Measurements from ENCODE around the gene THPO.
"Not testable (repeated sequence)": the region's sequence is repeated elsewhere in the genome, so short reads cannot be mapped to it uniquely, and the experiment has no call there.

THPO gene

DNA sequence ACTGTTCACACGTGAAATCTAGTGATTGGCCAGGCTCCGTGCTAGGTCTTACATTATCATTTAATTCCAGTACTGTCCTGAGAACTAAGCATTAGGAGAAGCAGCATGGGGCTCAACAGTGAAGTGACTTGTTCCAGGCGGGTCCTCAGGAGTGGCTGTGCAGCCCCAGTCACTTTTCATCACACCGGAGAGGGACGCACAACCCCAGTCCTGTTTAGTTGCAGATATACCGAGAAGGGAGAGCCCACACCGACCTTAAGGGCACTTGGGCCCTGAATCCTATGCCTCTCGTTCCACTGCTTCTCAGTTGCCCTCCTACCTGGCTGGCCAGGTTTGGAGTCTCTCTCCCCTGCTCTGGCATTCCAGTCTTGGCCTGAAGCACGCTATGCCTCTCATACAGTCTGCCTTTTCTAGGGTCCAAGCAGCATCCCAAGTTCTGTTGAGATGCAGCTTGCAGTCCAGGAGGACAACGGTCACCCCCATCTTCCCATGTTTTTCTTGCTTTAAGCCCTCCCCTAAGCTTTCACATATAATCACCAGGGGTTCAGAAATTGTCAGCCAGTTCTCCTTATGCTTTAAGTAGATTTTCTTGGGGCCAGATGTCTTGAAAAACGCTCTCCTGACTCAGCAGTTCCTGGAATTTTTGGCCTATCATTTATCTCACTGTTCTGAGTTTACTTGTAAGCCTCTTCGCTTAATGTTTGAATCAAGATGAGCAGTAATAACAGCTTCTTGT is 30.5 kb downstream of the THPO start:
- DNase-seq, result no peak

DNA sequence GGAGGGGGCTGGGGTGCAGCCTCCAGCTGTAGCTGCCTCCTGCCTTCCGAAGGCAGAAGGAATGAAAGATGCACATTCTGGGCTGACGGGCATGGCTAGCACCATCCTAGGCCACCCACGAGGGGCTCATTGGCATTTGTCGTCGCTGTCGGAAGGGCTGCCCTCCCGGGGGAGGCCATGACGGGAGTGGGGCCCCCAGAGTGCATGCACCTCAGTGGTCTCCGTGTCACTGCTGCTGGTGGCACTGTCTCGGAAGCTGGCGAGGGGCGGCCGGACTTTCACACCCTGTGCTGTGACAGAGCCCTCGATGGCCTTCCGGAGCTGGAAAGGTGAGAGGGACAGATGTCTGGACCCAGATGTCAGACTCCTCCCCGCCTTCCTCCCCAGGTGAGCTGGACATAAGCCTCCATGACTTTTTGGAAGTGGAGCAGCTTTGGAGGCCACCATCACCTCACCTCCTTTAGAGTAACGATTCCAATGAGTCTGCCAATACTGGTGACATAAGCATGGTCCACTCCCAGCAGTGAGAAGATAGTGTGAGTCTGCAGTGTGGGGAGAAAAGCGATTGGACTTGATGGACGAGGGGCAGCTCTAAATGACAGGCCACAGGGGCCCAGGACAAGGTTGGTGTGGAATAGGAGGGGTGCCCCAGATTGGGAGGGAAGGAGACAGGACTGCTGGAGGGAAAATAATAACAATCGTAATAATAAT is 31.4 kb downstream of the THPO start:
- DNase-seq, result no peak

DNA sequence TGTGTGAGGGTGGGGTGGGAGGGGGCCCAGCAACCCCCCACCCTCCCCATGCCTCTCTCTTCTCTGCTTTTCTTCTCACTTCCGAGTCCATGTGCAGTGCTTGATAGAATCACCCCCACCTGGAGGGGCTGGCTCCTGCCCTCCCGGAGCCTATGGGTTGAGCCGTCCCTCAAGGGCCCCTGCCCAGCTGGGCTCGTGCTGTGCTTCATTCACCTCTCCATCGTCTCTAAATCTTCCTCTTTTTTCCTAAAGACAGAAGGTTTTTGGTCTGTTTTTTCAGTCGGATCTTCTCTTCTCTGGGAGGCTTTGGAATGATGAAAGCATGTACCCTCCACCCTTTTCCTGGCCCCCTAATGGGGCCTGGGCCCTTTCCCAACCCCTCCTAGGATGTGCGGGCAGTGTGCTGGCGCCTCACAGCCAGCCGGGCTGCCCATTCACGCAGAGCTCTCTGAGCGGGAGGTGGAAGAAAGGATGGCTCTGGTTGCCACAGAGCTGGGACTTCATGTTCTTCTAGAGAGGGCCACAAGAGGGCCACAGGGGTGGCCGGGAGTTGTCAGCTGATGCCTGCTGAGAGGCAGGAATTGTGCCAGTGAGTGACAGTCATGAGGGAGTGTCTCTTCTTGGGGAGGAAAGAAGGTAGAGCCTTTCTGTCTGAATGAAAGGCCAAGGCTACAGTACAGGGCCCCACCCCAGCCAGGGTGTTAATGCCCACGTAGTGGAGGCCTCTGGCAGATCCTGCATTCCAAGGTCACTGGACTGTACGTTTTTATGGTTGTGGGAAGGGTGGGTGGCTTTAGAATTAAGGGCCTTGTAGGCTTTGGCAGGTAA is 32.5 kb downstream of the THPO start:
- peak; percentile 42 for DNase-seq

- peak; percentile 35 for DNase-seq
Observed at GRCh38 chr3:184344579-184345316, 33.3 kb downstream of the THPO start.

DNA sequence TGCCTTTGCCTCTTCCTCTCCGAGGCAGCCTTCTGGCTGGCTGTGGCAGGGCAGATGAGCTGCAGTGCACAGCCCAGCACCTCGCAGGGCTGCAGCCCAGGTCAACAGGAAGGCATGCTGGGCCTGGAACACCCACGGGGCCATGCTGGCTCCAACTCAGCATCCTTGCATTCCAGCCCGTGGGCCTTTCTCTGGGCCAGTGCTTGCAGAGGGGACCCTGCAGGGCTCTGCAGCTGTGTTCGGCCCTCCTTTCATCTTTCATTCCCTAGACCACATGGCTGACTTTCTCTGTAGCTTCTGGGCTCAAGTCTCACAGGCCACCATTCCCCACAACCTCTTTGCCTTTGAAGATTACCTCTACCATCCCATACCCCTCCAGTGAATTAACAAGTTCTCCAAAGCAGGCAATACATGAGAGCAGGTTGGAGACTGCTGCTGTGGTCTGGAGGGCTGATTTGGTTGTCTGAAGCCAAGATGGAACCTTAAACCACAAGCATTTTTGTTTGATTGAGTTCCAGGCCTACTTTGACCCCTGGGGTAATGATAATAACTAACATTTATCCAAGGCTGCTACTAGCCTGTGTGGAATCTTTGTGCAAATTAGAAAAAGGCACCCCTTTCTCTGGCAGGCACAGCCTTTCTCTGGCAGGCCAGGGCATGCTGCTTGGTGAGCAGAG is 34.7 kb downstream of the THPO start:
- DNase-seq, result no peak

DNA sequence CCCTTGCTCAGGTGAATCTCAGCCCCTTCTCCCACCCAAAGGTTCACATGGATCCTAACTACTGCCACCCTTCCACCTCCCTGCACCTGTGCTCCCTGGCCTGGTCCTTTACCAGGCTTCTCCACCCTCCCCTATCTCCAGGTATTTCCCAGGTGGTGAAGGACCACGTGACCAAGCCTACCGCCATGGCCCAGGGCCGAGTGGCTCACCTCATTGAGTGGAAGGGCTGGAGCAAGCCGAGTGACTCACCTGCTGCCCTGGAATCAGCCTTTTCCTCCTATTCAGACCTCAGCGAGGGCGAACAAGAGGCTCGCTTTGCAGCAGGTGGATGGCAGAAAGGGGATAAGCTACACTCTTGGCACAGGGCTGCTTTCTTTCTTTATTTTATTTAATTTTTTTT is 36.1 kb downstream of the THPO start:
- no peak for DNase-seq

GRCh38 chr3:184339451-184340135 is 38.4 kb downstream of the THPO start:
- DNase-seq, result not testable (repeated sequence)

- DNase-seq, result peak; percentile 41
Observed at GRCh38 chr3:184339001-184339400, 39.0 kb downstream of the THPO start.

GRCh38 chr3:184338511-184338945 is 39.5 kb downstream of the THPO start:
- DNase-seq, result peak; percentile 73

- DNase-seq, result no peak
Observed at GRCh38 chr3:184337981-184338380, 40.0 kb downstream of the THPO start.

DNA sequence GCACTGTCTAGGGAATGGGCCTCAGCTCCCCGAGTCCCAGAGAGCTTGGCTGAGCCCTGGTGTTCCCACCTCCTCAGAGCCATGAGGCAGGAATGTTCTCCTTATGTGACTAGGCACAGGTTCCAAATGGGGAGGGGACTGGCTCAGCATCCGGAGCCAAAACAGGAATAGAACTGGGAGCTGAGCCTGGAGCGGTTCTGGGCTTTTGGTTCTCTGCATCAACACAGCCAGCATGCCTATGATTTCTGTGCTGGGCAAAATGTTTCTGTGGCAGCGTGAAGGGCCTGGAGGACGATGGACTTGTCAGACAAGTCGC is 40.6 kb downstream of the THPO start, which contains the start of gene FAM131A:
TSS of gene FAM131A (plus strand) at position 202 of the 316 bp plus-strand sequence. CDS start at position 233, 31 bp downstream.
- DNase-seq, result no peak

- no peak for DNase-seq
Observed at GRCh38 chr3:184336547-184337398, 41.2 kb downstream of the THPO start.

DNA sequence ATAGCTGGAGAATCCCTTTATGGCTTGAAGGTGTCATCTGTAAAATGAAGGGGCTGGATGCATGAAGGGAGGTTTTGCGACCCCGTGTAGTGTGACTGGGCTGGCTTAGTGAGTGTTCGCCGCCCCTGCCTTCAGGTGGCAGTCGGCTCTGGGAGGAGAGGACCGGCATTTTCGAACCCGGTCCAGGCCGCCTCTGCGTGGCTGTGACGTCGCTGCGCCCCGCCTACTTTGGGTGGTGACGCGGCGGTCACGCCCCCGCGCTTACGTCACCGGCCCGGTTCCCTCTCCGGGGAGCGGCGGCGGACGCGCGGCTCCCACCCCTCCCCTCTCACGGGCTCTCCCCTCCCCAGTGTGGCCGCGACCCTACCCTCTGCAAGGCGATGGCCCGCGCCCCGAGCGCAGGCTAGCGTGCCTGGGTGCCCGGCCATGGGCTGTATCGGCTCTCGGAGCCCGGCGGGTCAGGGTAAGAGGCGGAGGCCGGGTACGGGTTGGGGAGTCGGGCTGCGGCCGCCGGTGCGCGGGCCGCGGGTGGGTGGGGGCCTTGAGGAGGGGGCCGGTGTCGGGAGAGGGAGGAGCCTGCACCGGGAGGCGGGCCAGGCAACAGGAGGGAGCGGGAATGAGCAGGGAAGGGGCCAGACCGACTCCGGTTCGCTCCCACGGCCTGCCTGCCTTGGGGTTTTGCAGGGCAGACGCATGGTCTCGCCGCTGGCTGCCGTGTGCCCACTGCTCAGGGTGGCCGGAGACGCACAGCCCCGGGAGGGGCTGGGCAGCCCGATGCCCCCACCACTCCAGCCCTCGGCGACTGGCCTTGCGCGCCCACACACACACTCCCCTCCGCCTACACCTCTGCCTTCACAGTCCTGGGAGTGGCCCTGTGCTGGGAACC is 42.1 kb downstream of the THPO start:
- DNase-seq, result peak; percentile 46

DNA sequence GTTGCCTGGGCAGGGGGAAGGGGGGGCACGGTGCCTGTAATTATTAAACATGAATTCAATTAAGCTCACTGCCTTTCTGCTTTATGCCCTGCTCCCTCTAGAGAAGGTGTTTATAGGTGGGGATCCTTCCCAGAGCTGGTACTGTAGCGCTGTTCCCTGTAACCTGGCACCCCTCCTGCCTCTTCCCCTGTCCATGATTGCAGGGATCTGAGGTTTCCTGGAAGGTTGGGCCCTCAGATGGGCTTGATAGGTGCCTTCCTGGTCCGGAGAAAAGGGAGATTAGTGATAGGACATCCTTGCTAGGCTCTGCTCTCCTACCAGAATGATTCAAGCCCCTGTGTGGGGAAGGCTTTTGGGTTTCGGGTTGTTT is 42.7 kb downstream of the THPO start:
- no peak for DNase-seq

DNA sequence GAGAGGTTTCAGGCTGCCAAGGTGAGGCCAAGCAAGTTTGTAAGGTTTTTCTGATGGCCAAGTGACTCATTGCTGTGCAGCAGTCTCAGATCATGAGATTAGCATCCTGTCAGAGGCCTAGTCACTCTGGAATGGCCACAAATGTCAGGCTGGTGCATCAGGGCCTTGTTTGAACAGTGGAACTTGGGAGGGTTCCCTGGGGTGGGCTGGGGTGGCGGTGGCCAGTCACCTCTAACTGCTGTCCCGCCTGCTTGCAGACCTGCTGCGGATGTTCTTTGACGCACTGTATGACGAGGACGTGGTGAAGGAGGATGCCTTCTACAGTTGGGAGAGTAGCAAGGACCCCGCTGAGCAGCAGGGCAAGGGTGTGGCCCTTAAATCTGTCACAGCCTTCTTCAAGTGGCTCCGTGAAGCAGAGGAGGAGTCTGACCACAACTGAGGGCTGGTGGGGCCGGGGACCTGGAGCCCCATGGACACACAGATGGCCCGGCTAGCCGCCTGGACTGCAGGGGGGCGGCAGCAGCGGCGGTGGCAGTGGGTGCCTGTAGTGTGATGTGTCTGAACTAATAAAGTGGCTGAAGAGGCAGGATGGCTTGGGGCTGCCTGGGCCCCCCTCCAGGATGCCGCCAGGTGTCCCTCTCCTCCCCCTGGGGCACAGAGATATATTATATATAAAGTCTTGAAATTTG is 43.4 kb downstream of the THPO start:
- DNase-seq, result no peak

- DNase-seq, result no peak
Observed at GRCh38 chr3:184333700-184334099, 44.3 kb downstream of the THPO start.

GRCh38 chr3:184333190-184333589 is 44.8 kb downstream of the THPO start:
- DNase-seq, result no peak

DNA sequence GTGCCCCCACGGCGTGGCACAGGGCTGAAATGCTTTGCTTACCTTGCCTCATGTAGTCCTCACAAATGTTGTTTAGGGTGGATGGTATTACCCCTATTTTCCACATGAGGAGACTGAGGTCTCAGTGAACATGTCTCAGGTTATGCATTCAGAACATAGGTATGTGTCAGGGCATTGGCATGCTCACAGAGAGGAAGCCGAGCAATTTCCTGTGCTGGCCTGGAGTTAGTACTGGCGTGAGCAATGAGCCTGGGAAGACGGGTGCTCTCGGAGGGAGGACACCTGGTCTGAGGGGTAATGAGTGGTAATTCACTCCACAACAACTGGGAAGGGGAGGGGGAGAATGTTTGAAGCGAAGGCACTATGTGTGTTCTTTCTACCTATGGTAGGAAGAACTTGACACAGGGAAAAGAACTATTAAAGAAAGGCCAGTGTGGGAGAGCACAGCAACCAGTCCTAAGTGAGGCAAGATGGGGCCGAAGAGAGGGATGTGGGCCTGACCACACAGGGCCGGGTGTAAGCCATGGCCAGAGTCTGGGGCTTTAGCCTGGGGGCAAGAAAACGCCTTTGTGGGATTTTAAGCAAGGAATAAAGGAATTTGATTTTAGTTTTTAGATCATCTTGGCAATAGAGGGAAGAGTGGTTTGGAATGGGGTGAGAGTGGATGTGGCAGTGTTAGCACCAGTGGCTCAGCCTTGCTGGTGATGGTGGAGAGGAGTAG is 45.5 kb downstream of the THPO start:
- DNase-seq, result no peak
